Measurements from ENCODE around the gene CD151.

CD151 gene
- total RNA-seq: 92.0 to 247 (median 146) reads per million in 18 experiments

DNA sequence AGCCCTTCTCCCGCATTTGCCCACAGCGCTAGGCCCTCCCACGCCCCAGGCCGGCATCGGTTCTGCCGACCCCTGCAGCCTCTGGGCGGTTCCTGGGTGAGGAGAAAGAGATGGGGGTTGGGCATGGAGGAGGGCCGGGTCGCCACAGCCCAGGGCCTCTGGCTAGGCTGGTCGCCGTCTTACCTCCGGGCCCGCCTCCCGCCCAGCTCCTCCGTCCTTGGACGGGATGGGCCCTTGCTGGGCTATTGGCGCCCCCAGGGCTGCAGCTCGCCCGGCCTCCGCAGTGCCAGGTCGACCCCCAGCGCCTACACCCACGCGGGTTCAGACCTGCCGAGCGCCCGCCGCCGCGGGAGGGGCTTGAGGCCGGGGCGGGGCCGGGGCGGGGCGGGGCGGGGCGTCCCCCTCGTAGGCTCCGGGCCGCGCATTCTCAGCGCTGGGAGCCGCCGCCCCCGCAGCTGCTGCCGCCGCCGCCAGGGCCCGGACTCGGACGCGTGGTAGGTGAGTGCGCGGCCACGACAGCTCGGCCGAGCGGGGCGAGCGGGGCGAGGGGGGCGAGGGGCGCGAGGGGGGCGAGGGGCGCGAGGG, at the start of gene CD151:
TSS of gene CD151 (plus strand) at position 424 of the 585 bp plus-strand sequence. CDS start 3,118 bp downstream, outside the sequence.
- peak; percentile 59 to 72 for DNase-seq

DNA sequence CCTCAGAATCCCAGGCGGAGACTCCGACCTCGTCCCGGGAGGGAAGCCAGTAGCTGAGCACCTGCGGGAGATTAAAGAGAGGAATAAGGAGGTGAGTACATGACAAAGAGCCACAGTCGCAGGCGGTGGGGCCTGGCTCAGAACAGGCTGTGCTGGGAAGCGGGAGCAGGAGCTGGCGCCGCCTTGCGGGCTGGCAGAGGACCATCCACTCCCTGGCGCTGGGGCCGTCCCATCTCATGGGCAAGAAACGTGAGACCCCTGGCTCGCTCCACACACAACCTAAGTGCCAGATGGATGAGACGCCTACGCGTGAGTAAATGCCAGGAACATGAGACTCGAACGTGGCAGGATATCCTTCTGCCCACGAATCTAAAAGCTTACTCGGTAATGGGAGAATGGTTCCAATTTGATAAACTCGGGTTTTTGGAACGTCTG, 49.2 kb upstream of the CD151 start:
- DNase-seq: peak in 1 of 2 donors; percentile 52

DNA sequence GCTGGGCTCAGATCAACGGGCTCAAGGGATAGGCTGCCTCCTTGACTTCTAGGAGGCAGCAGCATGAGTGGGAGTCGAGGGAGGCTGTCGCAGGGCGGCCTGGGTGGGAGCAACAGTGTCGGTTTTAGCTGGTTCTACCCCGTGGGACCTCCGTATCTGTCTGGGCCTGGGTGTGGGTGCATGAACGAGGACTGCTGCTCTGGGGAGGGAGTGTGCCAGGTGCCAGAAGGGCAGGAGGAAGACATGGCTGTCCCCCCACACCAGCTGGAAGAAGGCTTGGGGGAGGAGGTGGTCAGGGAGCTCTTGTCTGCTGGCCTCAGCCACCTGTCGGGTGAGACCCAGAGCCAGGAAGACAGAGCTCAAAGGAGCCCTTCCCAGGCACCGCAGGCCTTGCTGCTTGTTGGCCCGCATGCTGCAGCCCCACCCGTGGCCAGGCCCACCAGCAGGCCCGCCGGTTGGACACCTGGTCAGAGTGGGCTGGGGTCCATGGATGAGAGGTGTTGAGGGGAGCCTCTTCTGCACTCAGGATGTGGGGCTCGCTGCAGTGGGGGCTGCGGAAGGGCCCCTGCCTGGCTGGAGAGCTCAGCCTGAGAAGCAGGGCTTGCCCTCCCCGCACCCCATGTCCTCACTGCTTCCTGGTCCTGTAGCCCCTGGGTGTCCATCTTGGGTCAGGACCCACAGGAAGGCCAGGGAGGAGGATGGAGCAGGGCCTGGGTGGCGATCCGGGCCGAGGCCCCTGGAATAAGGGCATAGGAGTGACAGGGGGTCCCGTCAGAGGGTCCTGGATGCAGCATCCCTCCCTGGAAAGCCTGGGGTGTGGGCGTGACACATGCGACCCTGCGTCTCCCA, 46.3 kb upstream of the CD151 start:
- DNase-seq: no peak

DNA sequence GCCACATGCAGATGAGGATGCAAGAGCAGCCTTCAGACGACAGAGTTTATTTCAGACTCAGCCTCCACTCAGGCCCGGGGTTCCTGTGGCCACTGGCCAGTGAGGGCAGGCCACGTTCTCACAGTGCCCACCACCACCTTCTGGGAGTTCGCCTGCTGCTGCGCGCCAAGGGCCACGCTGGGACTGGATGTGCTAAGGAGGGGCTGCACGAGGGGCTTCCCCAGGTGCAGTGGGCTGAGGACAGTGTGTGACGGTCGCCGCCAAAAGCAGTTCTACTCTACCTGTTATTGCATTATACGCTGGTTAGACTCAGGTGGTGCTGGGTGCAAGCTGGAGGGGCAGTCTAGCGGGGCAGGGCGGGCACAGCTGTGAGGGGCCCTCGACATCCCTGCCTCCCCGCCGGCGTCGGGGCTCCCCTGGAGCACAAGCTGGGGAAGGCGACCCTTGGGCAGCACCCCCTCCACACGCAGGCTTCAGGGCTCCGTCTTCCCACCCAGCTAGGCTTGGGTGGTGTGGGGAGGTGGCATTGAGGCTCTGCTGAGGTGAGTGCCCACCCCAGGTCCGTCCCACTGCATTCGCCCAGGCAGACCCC, 45.6 kb upstream of the CD151 start:
- DNase-seq: no peak

DNA sequence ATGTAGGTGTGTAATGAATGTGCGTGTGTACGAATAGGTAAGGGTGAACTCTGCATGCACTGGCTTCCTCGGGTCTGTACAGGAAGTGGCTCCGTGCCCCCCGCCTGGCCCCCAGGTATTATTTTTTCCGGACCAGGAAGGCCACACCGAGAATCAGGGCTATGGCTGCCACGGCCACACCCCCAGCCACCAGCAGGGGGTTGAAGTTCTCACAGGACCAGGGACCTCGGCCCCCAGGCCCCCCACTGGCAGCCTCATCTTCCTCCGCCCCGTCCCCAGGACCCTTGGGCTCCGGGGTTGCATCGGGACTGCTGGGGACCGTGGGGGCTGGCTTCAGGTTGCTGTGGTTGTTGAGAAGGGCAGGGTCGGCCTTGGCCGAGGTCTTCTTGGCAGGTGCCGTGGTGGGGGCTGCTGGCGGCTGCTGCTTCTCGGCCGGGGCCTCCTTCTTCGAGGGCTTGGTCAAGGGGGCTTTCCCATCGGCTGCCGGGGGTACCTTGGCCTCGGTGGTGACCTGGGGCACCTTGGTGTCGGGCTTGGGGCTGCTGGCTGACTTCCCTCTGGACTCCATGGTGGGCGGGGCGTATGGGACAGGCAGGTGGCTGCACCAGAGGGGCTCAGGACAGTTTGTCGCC, 44.6 kb upstream of the CD151 start:
- DNase-seq: no peak

DNA sequence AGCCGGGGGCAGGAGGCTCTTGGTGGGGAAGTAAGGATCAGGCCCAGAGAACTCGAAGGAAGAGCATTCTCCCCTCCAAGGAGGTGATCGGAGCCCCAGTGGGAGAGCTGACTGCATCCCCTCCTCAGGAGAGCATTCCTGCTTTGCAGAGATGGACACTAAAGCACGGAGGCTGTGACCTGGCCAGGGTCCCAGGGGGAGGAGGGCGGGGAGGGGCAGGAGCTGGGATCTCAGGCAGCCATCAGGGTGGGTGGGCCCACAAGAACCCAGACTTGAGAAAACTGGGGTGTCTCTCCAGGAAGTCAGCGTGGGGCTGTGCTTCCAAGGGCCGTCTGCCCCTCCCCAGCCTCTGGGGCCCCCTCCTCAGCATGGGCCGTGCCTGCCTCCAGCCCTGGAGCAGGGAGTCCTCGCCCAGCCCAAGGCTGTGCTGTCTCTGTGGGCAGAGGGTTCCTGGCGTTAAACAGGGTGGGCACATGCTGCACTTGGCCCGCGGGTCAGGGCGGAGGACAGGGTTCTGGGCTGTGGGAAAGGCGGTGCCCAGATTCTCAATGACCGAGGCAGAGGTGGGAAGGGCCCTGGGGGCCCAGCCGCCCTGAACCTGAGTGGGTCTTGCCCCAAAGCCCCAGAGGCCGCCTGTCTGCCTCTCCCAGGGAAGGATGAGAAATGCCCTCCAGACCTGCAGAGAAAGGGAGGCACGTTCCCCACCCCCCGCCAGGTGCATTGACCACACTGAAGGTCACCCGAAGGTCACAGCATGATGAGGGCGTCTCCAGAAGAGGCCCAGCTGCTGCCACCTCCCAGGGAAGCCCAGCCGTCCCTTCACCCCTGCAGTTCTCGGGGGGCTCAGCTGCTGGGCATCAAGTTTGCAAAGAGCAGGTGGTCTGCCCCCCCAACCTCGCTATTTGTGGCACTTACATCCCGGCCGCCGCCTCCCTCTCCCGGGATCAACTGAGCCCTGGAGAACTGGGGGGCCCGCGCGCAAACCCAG, 43.5 kb upstream of the CD151 start:
- no peak for DNase-seq

DNA sequence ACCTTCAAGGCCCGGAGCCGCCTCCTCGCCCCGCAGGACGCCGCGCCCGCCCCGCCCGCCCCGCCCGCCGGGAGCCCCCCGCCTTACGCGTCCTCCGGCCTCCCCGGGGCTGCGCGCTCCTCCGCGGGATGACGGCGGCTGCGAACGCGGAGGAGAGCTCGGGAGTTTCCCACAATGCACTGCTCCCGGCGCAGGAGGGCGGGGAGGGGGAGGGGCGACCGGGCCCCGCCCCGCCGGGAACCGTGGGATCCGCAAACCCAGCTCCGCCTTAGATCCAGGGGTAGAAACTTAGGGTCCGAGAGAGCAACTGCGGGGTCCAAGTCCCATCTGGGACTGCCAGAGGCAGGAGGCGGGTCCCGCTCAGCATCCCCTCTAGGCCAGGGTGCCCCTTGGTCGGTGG, 42.8 kb upstream of the CD151 start, which contains the start of gene CEND1:
TSS of gene CEND1 (minus strand) at position 148 of the 400 bp plus-strand sequence. CDS start 1,514 bp downstream, outside the sequence.
- DNase-seq: no peak

DNA sequence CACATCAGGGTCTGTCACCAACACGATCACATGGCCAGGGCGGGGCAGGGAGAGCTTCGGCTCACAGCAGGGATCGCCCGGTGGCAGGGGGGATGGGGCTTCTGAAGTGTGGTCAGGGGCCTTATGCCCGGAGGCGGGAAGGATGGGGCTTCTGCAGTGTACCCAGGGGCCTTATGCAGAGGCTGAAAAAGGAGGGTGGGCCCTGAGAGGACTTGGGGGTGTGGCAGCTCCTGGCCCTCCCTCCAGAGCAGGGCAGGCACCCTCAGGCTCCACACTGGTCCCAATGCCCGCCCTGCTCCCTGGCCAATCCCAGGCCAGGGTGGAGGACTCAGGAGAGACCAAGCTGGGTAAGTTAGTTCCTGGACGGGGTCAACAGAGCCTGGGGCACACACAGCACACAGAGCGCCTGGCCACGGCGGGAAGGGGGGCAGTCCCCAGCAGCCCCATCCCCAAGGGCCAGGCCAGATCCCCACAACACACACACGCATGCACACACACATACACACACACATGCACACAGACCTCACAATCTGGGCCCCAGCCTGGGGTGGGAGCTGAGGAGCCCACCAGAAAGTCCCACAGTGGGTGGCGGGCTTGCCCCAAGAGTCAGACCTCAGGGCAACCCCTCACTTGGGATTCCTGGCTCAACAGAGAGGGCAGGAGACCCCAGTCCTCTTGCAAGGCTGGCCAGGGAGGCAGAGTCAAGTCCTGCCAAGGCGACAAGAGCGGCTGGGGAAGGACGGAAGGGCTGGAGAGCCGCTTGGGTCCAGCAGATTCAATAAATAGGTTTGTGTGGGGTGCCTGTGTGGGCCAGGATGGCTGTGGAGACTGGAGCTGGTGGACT, 41.8 kb upstream of the CD151 start:
- DNase-seq: no peak

DNA sequence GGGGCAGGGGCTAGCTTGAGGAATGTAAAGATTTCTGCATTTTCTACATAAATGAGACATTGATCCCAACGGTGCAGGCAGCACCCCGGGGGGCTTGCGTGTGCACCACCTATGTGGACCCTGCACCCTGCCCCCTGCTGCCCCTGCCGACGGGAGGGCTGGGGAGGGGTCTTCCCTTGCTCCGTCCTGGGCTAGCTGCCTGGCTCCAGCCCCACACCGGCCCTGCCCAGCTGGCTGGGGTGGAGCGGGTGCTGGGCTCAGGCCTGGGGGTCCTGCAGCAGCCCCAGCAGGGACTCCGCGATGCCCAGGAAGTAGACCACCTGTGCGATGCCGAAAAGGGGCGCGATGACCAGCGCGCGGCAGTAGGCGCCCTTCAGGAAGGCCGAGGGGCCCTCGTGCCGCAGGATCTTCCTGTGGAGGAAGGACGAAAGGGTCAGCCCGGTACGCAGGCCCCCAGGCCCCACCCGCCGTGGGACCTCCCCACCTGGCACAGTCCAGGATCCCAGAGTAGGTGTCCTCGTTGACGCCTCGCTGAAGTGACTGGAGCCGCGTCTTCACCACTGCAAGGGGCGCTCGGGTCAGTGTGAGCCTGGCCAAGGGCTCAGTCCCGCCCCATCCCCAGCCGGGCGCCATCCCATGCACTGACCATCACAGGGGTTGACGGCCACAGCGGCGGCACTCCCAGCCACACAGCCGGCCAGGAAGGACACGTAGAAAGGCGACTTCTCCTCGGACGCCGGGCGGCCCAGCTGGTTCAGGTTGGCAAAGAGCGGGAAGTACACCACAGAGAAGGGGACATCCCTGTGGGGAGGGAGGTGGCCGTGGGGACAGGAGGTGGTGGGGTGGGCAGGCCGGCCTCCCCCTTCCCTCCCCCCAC, 40.9 kb upstream of the CD151 start:
- no peak for DNase-seq

DNA sequence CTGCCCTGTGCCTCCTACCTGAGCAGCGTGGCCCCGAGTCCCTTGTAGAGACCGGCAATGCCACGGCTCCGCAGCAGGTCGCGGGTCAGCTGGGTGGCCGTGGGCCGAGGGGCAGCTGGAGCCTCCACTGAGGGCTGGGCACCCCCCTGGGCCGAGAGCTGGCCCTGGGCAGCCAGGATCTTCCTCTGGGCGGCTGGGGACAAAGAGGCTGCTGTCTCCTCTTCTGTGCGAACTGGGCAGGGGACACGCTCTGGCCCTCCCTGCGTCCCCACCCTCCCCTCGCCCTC, 40.3 kb upstream of the CD151 start:
- DNase-seq: no peak

DNA sequence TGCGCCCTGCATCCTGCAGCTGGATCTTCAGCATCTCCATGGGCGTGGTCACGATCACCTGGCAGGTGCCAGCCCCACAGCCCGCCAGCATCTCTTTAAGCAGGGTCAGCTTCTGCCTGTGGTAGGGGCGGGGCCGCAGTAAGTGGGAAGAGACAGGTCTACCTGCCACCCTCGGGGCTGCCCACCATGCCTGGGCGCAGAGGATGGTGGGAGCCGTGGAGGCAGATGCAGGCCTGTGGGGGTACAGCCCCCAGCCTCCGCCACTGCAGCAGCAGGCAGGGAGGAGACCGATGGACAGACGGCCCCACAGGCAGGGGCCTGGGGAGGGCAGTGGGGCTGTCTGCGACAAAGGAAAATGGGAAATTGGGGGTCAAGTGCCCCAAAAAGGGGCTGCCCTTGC, 39.9 kb upstream of the CD151 start:
- DNase-seq: no peak

DNA sequence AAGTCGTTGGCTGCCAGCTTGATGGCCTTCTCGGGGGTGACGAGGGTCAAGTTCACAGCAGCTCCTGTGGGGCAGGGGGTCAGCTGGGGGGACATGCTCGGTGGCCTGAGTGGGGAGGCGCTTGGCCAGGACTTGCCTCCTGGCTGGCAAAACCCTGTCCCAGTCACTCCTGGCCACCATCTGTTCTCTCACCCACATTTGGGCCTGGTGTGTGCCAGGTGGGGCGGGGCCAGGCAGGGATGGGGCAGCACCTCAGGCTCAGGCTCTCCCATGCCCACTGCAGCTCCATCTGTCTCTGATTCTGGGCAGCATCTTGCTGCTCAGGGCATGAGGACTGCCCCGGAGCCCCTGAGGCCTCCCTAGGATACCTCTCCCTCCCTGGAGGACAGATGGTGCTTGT, 39.2 kb upstream of the CD151 start:
- no peak for DNase-seq

DNA sequence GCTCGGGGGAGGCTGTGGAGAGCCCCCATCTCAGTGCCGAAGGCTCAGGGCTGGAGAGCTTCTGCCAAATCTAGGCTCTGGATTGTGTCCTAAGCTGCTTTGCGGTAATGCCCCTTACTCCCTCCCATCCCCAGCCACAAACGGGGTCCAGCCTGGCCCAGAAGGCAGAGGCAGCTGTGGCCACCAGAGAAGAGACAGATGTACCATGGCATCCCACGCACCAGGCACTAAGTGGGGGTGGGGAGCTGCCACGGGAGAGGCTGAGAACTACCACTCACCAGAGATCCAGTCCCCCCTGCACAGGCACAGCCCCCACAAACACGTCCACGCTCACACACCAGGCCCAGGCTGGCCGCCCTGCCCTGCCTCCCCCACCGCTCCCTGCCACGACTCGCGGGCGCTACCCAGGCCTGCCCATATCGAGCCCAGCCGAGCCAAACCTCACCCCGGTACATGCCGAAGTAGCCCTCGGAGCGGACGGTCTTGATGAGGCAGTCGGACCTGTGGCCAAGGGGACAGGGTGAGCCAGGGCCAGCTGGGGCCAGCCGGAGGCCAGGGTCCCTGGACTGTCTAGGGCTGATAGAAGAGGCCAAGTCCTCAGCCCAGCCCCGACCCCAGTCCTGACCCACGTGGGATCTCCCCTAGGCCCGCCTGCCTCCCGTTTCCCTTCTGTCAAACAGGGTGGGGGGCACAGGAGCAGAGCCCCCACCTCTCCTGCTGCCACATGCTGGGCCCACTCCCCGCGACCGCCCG, 38.6 kb upstream of the CD151 start:
- DNase-seq: no peak

DNA sequence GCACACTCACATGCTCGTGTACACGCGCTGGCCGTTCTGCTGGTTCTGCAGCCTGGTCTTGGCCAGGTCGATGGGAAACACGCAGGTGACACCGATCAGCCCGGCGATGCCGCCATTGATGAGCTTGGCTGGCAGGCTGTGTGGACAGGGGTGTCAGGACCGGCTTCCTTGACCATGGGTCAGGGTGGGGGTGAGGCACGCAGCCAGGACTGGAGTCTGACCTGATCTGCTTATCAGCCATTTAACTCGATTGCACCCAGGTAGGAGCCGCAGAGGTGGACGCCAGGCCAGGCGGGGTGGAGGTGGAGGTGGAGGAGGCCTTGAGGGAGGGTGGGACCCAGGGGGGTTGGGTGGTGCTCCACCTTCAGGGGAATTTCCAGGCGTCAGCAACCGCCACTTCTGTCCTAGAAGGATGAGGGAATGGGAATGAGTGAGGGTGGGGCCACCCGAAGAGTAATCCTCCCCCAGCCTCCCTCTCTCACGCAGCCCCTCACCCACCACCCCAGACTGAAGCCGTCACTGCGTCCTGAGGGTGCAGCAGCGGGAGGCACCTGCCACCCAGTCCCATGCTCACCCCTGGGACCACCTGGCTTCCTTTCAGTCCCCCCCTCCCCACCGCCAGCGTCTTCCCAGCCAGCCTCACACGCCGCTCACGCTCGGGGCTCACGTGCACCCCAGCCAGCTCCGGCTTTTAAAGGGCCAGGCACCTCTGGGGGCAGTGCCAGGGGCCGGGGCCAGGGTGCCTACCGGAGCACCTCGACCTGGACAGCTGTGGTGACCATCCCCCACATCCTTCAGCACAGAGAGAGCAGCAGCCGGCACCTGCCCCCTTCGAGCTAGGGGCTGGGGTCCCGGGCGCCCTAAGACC, 37.8 kb upstream of the CD151 start:
- DNase-seq: no peak

DNA sequence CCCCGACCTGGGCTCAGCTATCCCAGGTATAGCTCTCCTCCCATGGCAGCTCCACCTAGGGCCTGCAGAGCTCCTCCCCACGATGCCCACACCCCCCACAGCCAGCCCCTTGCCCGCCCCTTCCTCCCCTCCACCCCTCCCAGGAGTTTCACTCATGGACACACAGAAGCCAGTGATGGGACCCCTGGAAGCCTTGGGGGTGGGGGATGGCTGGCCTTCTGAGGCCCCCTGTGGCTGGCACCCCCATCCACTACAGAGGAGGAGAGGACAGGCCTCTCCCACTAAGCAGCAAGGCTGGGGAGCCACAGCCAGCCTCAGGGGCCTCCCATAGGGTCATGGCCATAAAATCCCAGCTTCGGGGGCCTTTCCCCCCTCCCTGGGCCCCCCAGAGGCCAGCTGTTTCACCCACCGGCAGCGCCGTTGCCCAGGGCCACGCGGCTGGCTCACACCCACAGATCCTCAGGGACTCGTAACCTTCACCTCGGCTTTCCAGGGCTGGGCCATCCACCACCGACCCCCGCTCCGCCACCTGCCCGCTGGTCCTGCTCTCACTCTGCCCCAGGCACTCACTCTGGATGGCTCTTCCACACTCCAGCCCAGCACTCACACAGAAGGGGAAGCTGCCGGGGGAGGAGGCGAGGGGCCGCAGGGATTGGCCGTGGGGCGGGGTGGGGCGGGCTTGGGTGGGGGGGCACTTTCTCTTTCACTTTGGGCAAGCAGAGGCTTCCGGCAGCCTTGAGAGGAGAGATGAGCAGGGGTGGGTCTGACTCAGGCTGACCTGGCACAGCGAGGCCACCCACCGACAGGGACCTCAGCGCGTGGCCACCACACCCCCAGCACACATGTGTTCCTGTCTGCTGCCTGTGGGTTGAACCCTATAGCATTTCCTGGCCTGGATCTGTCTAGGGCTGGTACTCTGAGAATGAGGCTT, 36.9 kb upstream of the CD151 start:
- DNase-seq: peak; percentile 75 to 91

DNA sequence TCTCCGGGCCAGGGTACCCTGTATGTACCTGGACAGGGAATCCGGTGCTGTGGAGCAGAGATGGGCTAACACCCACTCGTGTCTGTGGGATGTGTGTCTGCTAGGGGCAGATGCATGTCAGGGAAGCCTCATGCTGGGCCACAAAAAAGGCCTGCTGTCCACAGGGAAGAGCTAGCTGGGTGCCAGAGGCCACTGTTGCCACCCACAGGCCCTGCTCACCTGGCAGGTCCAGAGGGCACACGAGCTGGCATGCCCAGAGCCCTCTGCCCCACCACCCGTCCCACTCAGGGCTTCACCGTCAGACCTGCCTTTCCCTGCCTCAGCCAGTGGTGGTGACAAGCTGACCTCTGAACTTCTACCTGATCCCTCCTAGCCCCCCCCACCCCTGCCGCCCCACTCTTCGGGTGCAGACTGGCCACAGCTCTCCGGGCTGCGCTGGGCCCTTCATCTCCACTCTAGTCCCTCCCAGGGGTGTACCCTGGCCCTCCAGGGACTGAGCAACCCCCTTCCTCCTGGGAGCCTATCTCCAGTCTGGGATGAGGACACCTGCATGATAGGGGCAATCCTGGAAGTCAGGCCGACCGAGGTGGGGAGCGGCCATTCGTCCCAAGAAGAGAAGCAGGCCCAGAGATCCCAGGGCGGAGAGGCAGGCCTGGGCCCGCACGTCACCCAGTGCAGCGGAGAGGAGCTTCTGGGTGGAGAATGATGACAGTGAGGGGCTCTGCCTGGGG, 36.0 kb upstream of the CD151 start:
- no peak for DNase-seq
